ENCODE results near the gene KSR1. TPM values are rescaled to one million over a fixed set of nuclear protein-coding genes. Genes with fewer than 3 reads are reported as not detected.

KSR1 gene
- total and polyA plus RNA-seq, 9 of the 15 experiments (the other 6 are each of a cell fraction or from before 2014, with no cell fraction given), result 1.4 to 51.7 (median 18.4) TPM

GRCh38 chr17:27564463-27564862 lies 108.2 kb downstream of the KSR1 start (continued):
- no peak for TF ChIP-seq ZNF655 (CRISPR knock-in tag; IDR thresholded peaks at IDR 0.05)
- no peak for TF ChIP-seq ZMIZ1 (IDR thresholded peaks at IDR 0.05; ENCODE audit: low read depth in 2 of 2, low read length in 2 of 2)
- peak in 1 of 2 experiments; percentile 90; a peak in 2 of 3 replicates for TF ChIP-seq CBX3 (IDR thresholded peaks at IDR 0.05; ENCODE audit: borderline replicate concordance in 1 of 2, low read length in 2 of 2)
- no peak for TF ChIP-seq ZNF175 (CRISPR knock-in tag; IDR thresholded peaks at IDR 0.05; ENCODE audit: low read depth)
- peak; percentile 57 for TF ChIP-seq USF2 (CRISPR knock-in tag; IDR thresholded peaks at IDR 0.05)
- no peak for TF ChIP-seq CHCHD3 (CRISPR knock-in tag; IDR thresholded peaks at IDR 0.05)
- TF ChIP-seq ZBED1 (IDR thresholded peaks at IDR 0.05), result no peak
- no peak for TF ChIP-seq XRCC5 (IDR thresholded peaks at IDR 0.05; ENCODE audit: low read depth, low read length)
- no peak for TF ChIP-seq ZNF174 (CRISPR knock-in tag; IDR thresholded peaks at IDR 0.05)
- TF ChIP-seq ZNF280A (IDR thresholded peaks at IDR 0.05; ENCODE audit: low read depth, partially characterized antibody), result peak; percentile 19
- peak; percentile 30; the same call in 1 of the 2 replicates for TF ChIP-seq ZNF740 (CRISPR knock-in tag; IDR thresholded peaks at IDR 0.05)
- TF ChIP-seq ZNF740 (tag; IDR thresholded peaks at IDR 0.05), result peak in 1 of 2 experiments; percentile 87; a peak in 2 of 4 replicates
